ENCODE data around the gene OR8K1.

GRCh38 chr11:56331861-56332491 lies 13.9 kb upstream of the OR8K1 start:
- no peak for TF ChIP-seq CTCF (IDR thresholded peaks at IDR 0.05)
- no peak for TF ChIP-seq POLR2AphosphoS5 (IDR thresholded peaks at IDR 0.05)
- no peak for TF ChIP-seq POLR2A (IDR thresholded peaks at IDR 0.05)
- no peak for TF ChIP-seq EP300 (IDR thresholded peaks at IDR 0.05)

Data from sigmoid colon (tissue), 4 donors.